Endothelial cell of umbilical vein (primary cell): ENCODE results near the gene NCK2. TPM values are rescaled to one million over a fixed set of nuclear protein-coding genes. Genes with fewer than 3 reads are reported as not detected.

ENCODE experiments used
- BruUV-seq: library from RNA; stranded (reverse); fragments of 400-500 nt; replicated peaks from 2 replicates; lab custom pipeline; 2021; lab: Mats Ljungman, UMichigan
- CTCF ChIA-PET: fragments of 300-600, 350-600 bp; sonication (Branson Sonifier 250); formaldehyde crosslinking; loops from one replicate; lab custom pipeline; 2021; ENCODE audit warnings: antibody characterized with exemption, inconsistent platforms; lab: Charles Lee
- POLR2A ChIA-PET: fragments of 300-600, 350-600 bp; sonication (Branson Sonifier 250); formaldehyde crosslinking; loops from one replicate; lab custom pipeline; 2021; ENCODE audit warnings: antibody characterized with exemption, inconsistent platforms; lab: Charles Lee
- DNase-seq: peaks from one replicate; pipeline ENCODE4 v3.0.0-alpha.2; 2011; ENCODE audit warnings: low read depth, low spot score
- FAIRE-seq: peaks from 2 replicates; lab custom pipeline; 2011; peaks lifted over from hg19 to GRCh38; lab: Jason Lieb, UNC
- H2AFZ ChIP-seq: 2 replicates; pipeline ENCODE4 v1.6.0; 2012; ENCODE audit warnings: low read depth, low read length, control low read depth, inconsistent platforms
- H3K27ac ChIP-seq: 2 replicates; pipeline ENCODE4 v1.5.1; 2011; ENCODE audit warnings: low read depth, mild to moderate bottlenecking, control low read depth, low read length, moderate library complexity; ENCODE audit not compliant: insufficient read depth
- H3K27me3 ChIP-seq, 2 experiments: 2 replicates each; pipeline versions ENCODE4 v1.6.0 to v1.6.1; 2011; ENCODE audit warnings: low read length in 2 of 2, mixed read lengths in 1 of 2; ENCODE audit not compliant: control insufficient read depth in 2 of 2, insufficient read depth in 2 of 2
- H3K36me3 ChIP-seq, 2 experiments: 2 replicates in 1 of 2; 3 replicates in 1 of 2; pipeline ENCODE4 v1.5.1; 2011; ENCODE audit warnings: low read length in 2 of 2, mild to moderate bottlenecking in 1 of 2, moderate library complexity in 1 of 2; ENCODE audit not compliant: control insufficient read depth in 2 of 2, insufficient read depth in 2 of 2; ENCODE audit errors: extremely low read depth in 1 of 2
- H3K4me1 ChIP-seq: 3 replicates; pipeline ENCODE4 v1.5.1; 2011; ENCODE audit warnings: mild to moderate bottlenecking, low read length; ENCODE audit not compliant: control insufficient read depth, insufficient read depth; ENCODE audit errors: extremely low read depth
- H3K4me2 ChIP-seq: 2 replicates; pipeline ENCODE4 v1.6.1; 2011; ENCODE audit warnings: low read length, control low read depth, mixed read lengths; ENCODE audit not compliant: insufficient read depth
- H3K4me3 ChIP-seq, 3 experiments: fragments of 200-600 bp in 1 of 3; sonication (generic), shearing (Covaris generic) in 1 of 3; replicated peaks in 1 of 3; 2 replicates each; pipeline ENCODE4 v1.5.1; 2011 to 2016; ENCODE audit warnings: control low read depth in 3 of 3, low read length in 3 of 3, mild to moderate bottlenecking in 2 of 3, inconsistent platforms in 1 of 3, low read depth in 1 of 3, moderate library complexity in 1 of 3; ENCODE audit not compliant: insufficient read depth in 1 of 3
- H3K79me2 ChIP-seq: 2 replicates; pipeline ENCODE4 v1.6.0; 2012; ENCODE audit warnings: low read length, inconsistent platforms; ENCODE audit not compliant: control insufficient read depth, insufficient read depth
- H3K9ac ChIP-seq: replicated peaks from 2 replicates; pipeline ENCODE3; 2011; ENCODE audit warnings: low read length, control low read depth; ENCODE audit not compliant: insufficient read depth; ENCODE audit errors: extremely low read depth
- H3K9me1 ChIP-seq: replicated peaks from 3 replicates; pipeline ENCODE4 v1.6.0; 2011; ENCODE audit warnings: mild to moderate bottlenecking, low read length; ENCODE audit not compliant: control insufficient read depth, insufficient read depth; ENCODE audit errors: extremely low read depth
- H3K9me3 ChIP-seq: replicated peaks from 2 replicates; pipeline ENCODE4 v1.5.1; 2012; ENCODE audit warnings: low read length, inconsistent platforms; ENCODE audit not compliant: control insufficient read depth, insufficient read depth
- H4K20me1 ChIP-seq: replicated peaks from 2 replicates; pipeline ENCODE3; 2011; ENCODE audit warnings: mild to moderate bottlenecking, low read length; ENCODE audit not compliant: control insufficient read depth, insufficient read depth; ENCODE audit errors: extremely low read depth
- EZH2 ChIP-seq: IDR thresholded peaks from 2 replicates; pipeline ENCODE4 v1.6.1; 2012; ENCODE audit warnings: borderline replicate concordance, low read depth, mild to moderate bottlenecking, moderate library complexity, low read length, inconsistent platforms; ENCODE audit not compliant: severe bottlenecking
- FOS ChIP-seq: IDR thresholded peaks from 2 replicates; pipeline ENCODE4 v1.6.1; 2011; ENCODE audit warnings: mild to moderate bottlenecking, low read length, moderate library complexity, borderline replicate concordance; ENCODE audit not compliant: insufficient read depth
- GATA2 ChIP-seq: IDR thresholded peaks from 2 replicates; pipeline ENCODE4 v1.7.0; 2011; ENCODE audit warnings: low read depth, mild to moderate bottlenecking, moderate library complexity, mixed read lengths, low read length; ENCODE audit not compliant: insufficient read length, insufficient read depth
- JUN ChIP-seq: IDR thresholded peaks from 2 replicates; pipeline ENCODE4 v1.6.1; 2011; ENCODE audit warnings: borderline replicate concordance, low read depth; ENCODE audit not compliant: insufficient read length, insufficient read depth
- MYC ChIP-seq: IDR thresholded peaks from one replicate; pipeline ENCODE4 v1.6.1; 2011; ENCODE audit warnings: mild to moderate bottlenecking, low read depth, low read length
- POLR2A ChIP-seq: IDR thresholded peaks from 2 replicates; pipeline ENCODE4 v1.6.1; 2012; ENCODE audit warnings: low read depth, mild to moderate bottlenecking, control low read depth, low read length
- POLR2AphosphoS5 ChIP-seq: IDR thresholded peaks from 2 replicates; pipeline ENCODE4 v1.6.1; 2012; ENCODE audit warnings: low read depth, mild to moderate bottlenecking, control low read depth, low read length, moderate library complexity; ENCODE audit not compliant: insufficient read depth
- dilution Hi-C: fragments of 300-500 bp; cut with MboI; formaldehyde crosslinking; loops from one replicate; pipeline ENCODE4 v1.15.0; 2019; ENCODE audit warnings: low sequenced_read_pairs; ENCODE audit not compliant: extremely low pct_ligation_motif_present
- intact Hi-C: fragments of 100-400 bp; cut with micrococcal nuclease; formaldehyde crosslinking; loops from one replicate; pipeline ENCODE4 v1.10.0; 2022
- polyA plus RNA-seq, 4 experiments: library from polyadenylated mRNA; depleted of rRNA in 3 of 4; stranded (reverse) in 3 of 4; unstranded in 1 of 4; fragments of >200 nt; gene quantifications; 2 replicates each; pipeline versions ENCODE4 v1.2.1 to v1.2.3, GENCODE V29; 2011 to 2012; ENCODE audit warnings: missing spikeins in 1 of 4
- total RNA-seq: library from RNA; stranded (reverse); gene quantifications from 2 replicates; pipeline ENCODE4 v1.2.3, GENCODE V29; 2021
- TF ChIP-seq, protein P1 (sequence below), 2 donors: IDR thresholded peaks; 1 replicate in 1 of 2; 2 replicates in 1 of 2; pipeline ENCODE4 v1.5.1; 2011; ENCODE audit warnings: low read length in 2 of 2, mild to moderate bottlenecking in 2 of 2, moderate library complexity in 2 of 2, control low read depth in 1 of 2, inconsistent platforms in 1 of 2, low read depth in 1 of 2; ENCODE audit not compliant: insufficient read depth in 1 of 2; ENCODE audit errors: extremely low read depth in 1 of 2
- TF ChIP-seq, protein P2 (sequence below): IDR thresholded peaks from 2 replicates; pipeline ENCODE4 v1.6.1; 2011; ENCODE audit not compliant: insufficient read depth, insufficient read length

NCK2 gene
- total and polyA plus RNA-seq, 2 donors (not counting 3 experiments of a cell fraction or from before 2014, with no cell fraction given): 23.8 to 39.1 TPM

DNA sequence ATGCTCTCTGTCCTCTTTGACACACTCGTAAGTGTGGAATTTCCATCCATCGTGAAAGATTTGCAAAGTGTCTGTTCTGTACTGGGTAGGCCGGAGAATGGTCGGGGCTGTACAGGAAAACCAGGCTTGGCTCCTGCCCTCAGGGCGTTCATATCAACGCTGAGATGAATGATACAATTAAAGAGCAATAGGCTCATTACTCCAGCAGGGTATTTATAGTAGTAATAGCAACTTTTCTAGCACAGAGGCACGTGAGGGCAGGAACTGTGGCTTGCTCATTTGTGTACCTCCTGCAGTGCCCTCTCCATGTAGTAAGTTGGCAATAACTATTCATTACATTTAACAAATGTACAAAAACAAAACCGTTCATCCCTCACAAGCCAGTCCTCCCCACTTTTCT lies 5.3 kb upstream of the NCK2 start:
- BruUV-seq: no TSS peak
- H3K79me2 ChIP-seq: no peaks in the 10 kb centered on the region
- dilution Hi-C loops (no loop called here), intact Hi-C loops (no loop called here)
- peaks cover 6% of the 10 kb centered on the region for H3K4me1 ChIP-seq
- FAIRE-seq: no peak
- no peak overlapping the region for H3K9ac ChIP-seq
- no peaks in the 10 kb centered on the region for H4K20me1 ChIP-seq
- no peak overlapping the region for H3K4me2 ChIP-seq
- H3K9me1 ChIP-seq: no peaks in the 10 kb centered on the region
- CTCF ChIA-PET: no interaction called here
- H2AFZ ChIP-seq: no peak overlapping the region
- H3K27ac ChIP-seq: no peak overlapping the region
- POLR2A ChIA-PET: no interaction called here
- no peaks in the 10 kb centered on the region for H3K36me3 ChIP-seq
- no peak for TF ChIP-seq MYC
- TF ChIP-seq JUN: no peak
- TF ChIP-seq POLR2AphosphoS5: no peak
- TF ChIP-seq FOS: no peak
- TF ChIP-seq EZH2: no peak
- no peak for TF ChIP-seq POLR2A
- TF ChIP-seq, protein P1, sequence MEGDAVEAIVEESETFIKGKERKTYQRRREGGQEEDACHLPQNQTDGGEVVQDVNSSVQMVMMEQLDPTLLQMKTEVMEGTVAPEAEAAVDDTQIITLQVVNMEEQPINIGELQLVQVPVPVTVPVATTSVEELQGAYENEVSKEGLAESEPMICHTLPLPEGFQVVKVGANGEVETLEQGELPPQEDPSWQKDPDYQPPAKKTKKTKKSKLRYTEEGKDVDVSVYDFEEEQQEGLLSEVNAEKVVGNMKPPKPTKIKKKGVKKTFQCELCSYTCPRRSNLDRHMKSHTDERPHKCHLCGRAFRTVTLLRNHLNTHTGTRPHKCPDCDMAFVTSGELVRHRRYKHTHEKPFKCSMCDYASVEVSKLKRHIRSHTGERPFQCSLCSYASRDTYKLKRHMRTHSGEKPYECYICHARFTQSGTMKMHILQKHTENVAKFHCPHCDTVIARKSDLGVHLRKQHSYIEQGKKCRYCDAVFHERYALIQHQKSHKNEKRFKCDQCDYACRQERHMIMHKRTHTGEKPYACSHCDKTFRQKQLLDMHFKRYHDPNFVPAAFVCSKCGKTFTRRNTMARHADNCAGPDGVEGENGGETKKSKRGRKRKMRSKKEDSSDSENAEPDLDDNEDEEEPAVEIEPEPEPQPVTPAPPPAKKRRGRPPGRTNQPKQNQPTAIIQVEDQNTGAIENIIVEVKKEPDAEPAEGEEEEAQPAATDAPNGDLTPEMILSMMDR (IDR thresholded peaks at IDR 0.05; ENCODE audit: extremely low read depth in 1 of 2, insufficient read depth in 1 of 2, low read depth in 1 of 2, low read length in 2 of 2): no peak
- no peak for TF ChIP-seq GATA2
- TF ChIP-seq, protein P2, sequence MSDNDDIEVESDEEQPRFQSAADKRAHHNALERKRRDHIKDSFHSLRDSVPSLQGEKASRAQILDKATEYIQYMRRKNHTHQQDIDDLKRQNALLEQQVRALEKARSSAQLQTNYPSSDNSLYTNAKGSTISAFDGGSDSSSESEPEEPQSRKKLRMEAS: no peak
- H3K9me3 ChIP-seq: no peaks in the 10 kb centered on the region
- H3K27me3 ChIP-seq: peaks cover 22 to 31% of the 10 kb centered on the region in 2 experiments
- no peak overlapping the region for H3K4me3 ChIP-seq
- no peak for DNase-seq
